Osteocyte (in vitro differentiated cells): ENCODE results near the gene ISY1. TPM values are rescaled to one million over a fixed set of nuclear protein-coding genes. Genes with fewer than 3 reads are reported as not detected.
A peak's percentile ranks its signal among the peaks of the same experiment; 100 is the strongest.

Source experiments
- DNase-seq: peaks from one replicate; pipeline ENCODE4 v3.0.0; 2021; ENCODE audit warnings: mixed read lengths; ENCODE audit not compliant: unreplicated experiment; ENCODE audit errors: extremely low spot score
- H3K27ac Mint-ChIP-seq: one replicate; pipeline ENCODE4 v1.8.0; 2021; ENCODE audit warnings: mild to moderate bottlenecking, mixed read lengths; ENCODE audit not compliant: unreplicated experiment
- H3K27me3 Mint-ChIP-seq: one replicate; pipeline ENCODE4 v1.8.0; 2021; ENCODE audit warnings: mixed read lengths; ENCODE audit not compliant: unreplicated experiment
- H3K36me3 Mint-ChIP-seq: one replicate; pipeline ENCODE4 v1.8.0; 2021; ENCODE audit warnings: mixed read lengths; ENCODE audit not compliant: unreplicated experiment
- H3K4me1 Mint-ChIP-seq: one replicate; pipeline ENCODE4 v1.8.0; 2021; ENCODE audit warnings: mixed read lengths; ENCODE audit not compliant: unreplicated experiment
- H3K4me3 Mint-ChIP-seq: one replicate; pipeline ENCODE4 v1.8.0; 2021; ENCODE audit warnings: mild to moderate bottlenecking, moderate library complexity, mixed read lengths; ENCODE audit not compliant: unreplicated experiment
- H3K9me3 Mint-ChIP-seq: one replicate; pipeline ENCODE4 v1.8.0; 2021; ENCODE audit warnings: mixed read lengths; ENCODE audit not compliant: unreplicated experiment
- CTCF ChIP-seq: fragments of 200-600 bp; sonication (generic); IDR thresholded peaks from 2 replicates; pipeline ENCODE4 v1.5.0; 2021; ENCODE audit warnings: antibody characterized with exemption, mild to moderate bottlenecking, moderate library complexity
- total RNA-seq: library from RNA; stranded (reverse); gene quantifications from 2 replicates; pipeline ENCODE4 v1.2.1, GENCODE V29; 2021

ISY1 gene
- total RNA-seq, 1 donor from 2014 or later, result 42.6 TPM

GRCh38 chr3:129130291-129130813, 30.5 kb downstream of the ISY1 start:
- Mint-ChIP-seq H3K27ac (no peak overlapping the region), H3K27me3 (no peaks in the 10 kb centered on the region), H3K4me1 (peaks cover 9% of the 10 kb centered on the region), H3K9me3 (no peaks in the 10 kb centered on the region), H3K36me3 (peaks cover 40% of the 10 kb centered on the region), H3K4me3 (no peak overlapping the region)
- TF ChIP-seq CTCF, result no peak
- no peak for DNase-seq

GRCh38 chr3:129128357-129129155, 32.3 kb downstream of the ISY1 start:
- H3K4me1 Mint-ChIP-seq, result peaks cover 9% of the 10 kb centered on the region
- DNase-seq, result no peak
- H3K27ac Mint-ChIP-seq, result no peak overlapping the region
- peaks cover 33% of the 10 kb centered on the region for H3K36me3 Mint-ChIP-seq
- TF ChIP-seq CTCF, result no peak
- H3K4me3 Mint-ChIP-seq, result no peak overlapping the region
- no peaks in the 10 kb centered on the region for H3K9me3 Mint-ChIP-seq
- no peaks in the 10 kb centered on the region for H3K27me3 Mint-ChIP-seq

DNA sequence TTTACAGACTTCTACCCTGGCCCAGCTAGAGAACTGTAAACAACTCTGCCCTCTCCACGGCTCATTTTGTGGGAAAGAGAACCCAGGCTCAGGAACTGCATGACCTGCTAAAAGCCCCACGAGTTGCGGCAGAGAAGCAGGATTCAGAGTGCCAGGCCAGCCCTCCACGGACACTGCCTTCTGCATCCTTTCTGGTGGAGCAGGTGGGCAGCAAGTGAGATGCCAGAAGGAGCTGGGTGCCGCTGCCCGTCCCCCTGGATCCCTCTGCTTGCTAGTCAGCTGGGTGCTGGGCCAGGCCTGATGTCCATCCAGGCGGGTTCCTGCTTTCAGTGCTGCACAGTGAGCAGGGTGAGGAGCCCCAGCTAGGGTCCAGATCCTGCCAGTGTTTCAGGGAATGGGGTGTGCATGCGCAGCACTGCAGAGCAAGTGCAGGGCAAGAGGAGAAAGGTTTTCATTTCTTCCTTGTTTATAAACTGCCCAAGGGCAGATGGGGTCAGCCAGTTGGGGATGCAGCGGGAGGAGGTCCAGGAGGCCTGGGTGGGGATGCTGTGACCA, 34.1 kb downstream of the ISY1 start:
- Mint-ChIP-seq H3K4me3 (no peak overlapping the region), H3K27me3 (no peaks in the 10 kb centered on the region), H3K9me3 (no peaks in the 10 kb centered on the region), H3K27ac (peak overlapping the region; percentile 37), H3K36me3 (peaks cover 22% of the 10 kb centered on the region), H3K4me1 (peaks cover 9% of the 10 kb centered on the region)
- TF ChIP-seq CTCF, result no peak
- DNase-seq, result no peak

- Mint-ChIP-seq H3K9me3 (no peaks in the 10 kb centered on the region), H3K27me3 (no peaks in the 10 kb centered on the region), H3K4me1 (peaks cover 28% of the 10 kb centered on the region), H3K36me3 (peaks cover 4% of the 10 kb centered on the region), H3K4me3 (no peak overlapping the region), H3K27ac (no peak overlapping the region)
- no peak for TF ChIP-seq CTCF
- DNase-seq, result no peak
These were observed 37.4 kb downstream of the ISY1 start for GRCh38 chr3:129123314-129124060.
